ENCODE measurements around the gene BMP6.
"Not testable (repeated sequence)": the region's sequence is repeated elsewhere in the genome, so short reads cannot be mapped to it uniquely, and the experiment has no call there.

The BMP6 gene

GRCh38 chr6:7787137-7787608 is 61.3 kb downstream of the BMP6 start:
- DNase-seq = peak in 1 of 51 donors; percentile 13

- no peak for DNase-seq
These were observed 61.8 kb downstream of the BMP6 start for GRCh38 chr6:7787731-7788130.

GRCh38 chr6:7794509-7794908 is 68.6 kb downstream of the BMP6 start:
- DNase-seq = no peak

GRCh38 chr6:7797386-7797785 is 71.5 kb downstream of the BMP6 start:
- no peak for DNase-seq

- no peak for DNase-seq
These were observed 72.9 kb downstream of the BMP6 start for GRCh38 chr6:7798751-7799150.

GRCh38 chr6:7802662-7803061 is 76.8 kb downstream of the BMP6 start:
- no peak for DNase-seq

GRCh38 chr6:7803214-7803613 is 77.3 kb downstream of the BMP6 start:
- DNase-seq = no peak

- DNase-seq = no peak
These were observed 79.4 kb downstream of the BMP6 start for GRCh38 chr6:7805078-7805849.

GRCh38 chr6:7805850-7806214 is 79.9 kb downstream of the BMP6 start:
- DNase-seq = no peak

- no peak for DNase-seq
These were observed 80.8 kb downstream of the BMP6 start for GRCh38 chr6:7806711-7807110.

- DNase-seq = no peak
These were observed 83.4 kb downstream of the BMP6 start for GRCh38 chr6:7809346-7809745.

- DNase-seq = no peak
These were observed 85.5 kb downstream of the BMP6 start for GRCh38 chr6:7811441-7811840.

- no peak for DNase-seq
These were observed 86.7 kb downstream of the BMP6 start for GRCh38 chr6:7812623-7813022.

GRCh38 chr6:7813193-7813592 is 87.3 kb downstream of the BMP6 start:
- DNase-seq = no peak

- no peak for DNase-seq
These were observed 87.8 kb downstream of the BMP6 start for GRCh38 chr6:7813704-7814103.

GRCh38 chr6:7815716-7816115 is 89.8 kb downstream of the BMP6 start:
- no peak for DNase-seq

GRCh38 chr6:7817184-7817583 is 91.3 kb downstream of the BMP6 start:
- not testable (repeated sequence) for DNase-seq

- no peak for DNase-seq
These were observed 92.6 kb downstream of the BMP6 start for GRCh38 chr6:7818257-7819214.

GRCh38 chr6:7819431-7820015 is 93.6 kb downstream of the BMP6 start:
- no peak for DNase-seq

GRCh38 chr6:7820288-7820835 is 94.5 kb downstream of the BMP6 start:
- DNase-seq = no peak

- no peak for DNase-seq
These were observed 95.5 kb downstream of the BMP6 start for GRCh38 chr6:7821426-7821825.

- no peak for DNase-seq
These were observed 97.7 kb downstream of the BMP6 start for GRCh38 chr6:7823552-7823951.
